A549 (cell line): ENCODE measurements around the gene FASLG. TPM values are rescaled to one million over a fixed set of nuclear protein-coding genes. Genes with fewer than 3 reads are reported as not detected.

Source experiments
- ATAC-seq, 2 experiments: fragments of 200-7000 bp in 1 of 2; fragments of >200 bp in 1 of 2; cut with Nextera tagmentation in 1 of 2; cut with Tn5 transposase in 1 of 2; 3 replicates each; pipeline versions ENCODE4 v1.8.0 to v1.9.1; 2018 to 2020; ENCODE audit warnings: mild to moderate bottlenecking in 1 of 2, moderate library complexity in 1 of 2
- CTCF ChIA-PET: fragments of 300-600 bp; sonication (Branson Sonifier 250); formaldehyde crosslinking; extraction: SDS; loops from one replicate; lab custom pipeline; 2021; ENCODE audit warnings: antibody characterized with exemption, inconsistent platforms; lab: Yijun Ruan, JAX
- POLR2A ChIA-PET: fragments of 350-600 bp; formaldehyde crosslinking; extraction: SDS; loops from one replicate; lab custom pipeline; 2021; ENCODE audit warnings: antibody characterized with exemption, inconsistent platforms; lab: Yijun Ruan, JAX
- DNase-seq, 2 experiments: peaks; one replicate each; pipeline versions ENCODE4 v3.0.0 to v3.0.0-alpha.2; 2011 to 2016; ENCODE audit warnings: low read depth in 1 of 2, low spot score in 1 of 2
- FAIRE-seq: peaks from 2 replicates; lab custom pipeline; 2011; peaks lifted over from hg19 to GRCh38; lab: Jason Lieb, UNC
- H3K27ac ChIP-seq, 2 experiments: fragments of >200 bp; sonication (Bioruptor Twin); formaldehyde crosslinking; 3 replicates each; pipeline ENCODE4 v1.5.1; 2016 to 2017
- H3K4me1 ChIP-seq: fragments of >200 bp; sonication (Bioruptor Twin); formaldehyde crosslinking; 3 replicates; pipeline ENCODE4 v1.6.1; 2016
- H3K4me2 ChIP-seq: fragments of >200 bp; sonication (Bioruptor Twin); formaldehyde crosslinking; 3 replicates; pipeline ENCODE4 v1.6.1; 2016
- H3K4me3 ChIP-seq: fragments of >200 bp; sonication (Bioruptor Twin); formaldehyde crosslinking; 3 replicates; pipeline ENCODE4 v1.5.1; 2016
- H3K9me3 ChIP-seq: fragments of >200 bp; sonication (Bioruptor Twin); formaldehyde crosslinking; 3 replicates; pipeline ENCODE4 v1.6.1; 2016
- BHLHE40 ChIP-seq: IDR thresholded peaks from 2 replicates; pipeline ENCODE4 v1.6.1; 2012; ENCODE audit warnings: low read depth, low read length, inconsistent platforms
- EP300 ChIP-seq, 2 experiments: fragments of >200 bp; sonication (Bioruptor Twin); formaldehyde crosslinking; IDR thresholded peaks; 2 replicates in 1 of 2; 3 replicates in 1 of 2; pipeline ENCODE4 v1.6.1; 2016 to 2017
- FOSB ChIP-seq: fragments of 250-450 bp; sonication (Bioruptor Pico); IDR thresholded peaks from 2 replicates; pipeline ENCODE4 v1.5.0; 2020; ENCODE audit warnings: mild to moderate bottlenecking, moderate library complexity
- FOSL2 ChIP-seq, 2 experiments: fragments of 450-650 bp in 1 of 2; fragments of >200 bp in 1 of 2; sonication (Bioruptor Twin) in 1 of 2; formaldehyde crosslinking; IDR thresholded peaks; 2 replicates each; pipeline versions ENCODE4 v1.5.0 to v1.6.1; 2016 to 2020; ENCODE audit warnings: mild to moderate bottlenecking in 1 of 2, moderate library complexity in 1 of 2
- FOXS1 ChIP-seq: fragments of 250-450 bp; sonication (Bioruptor Pico); IDR thresholded peaks from 2 replicates; pipeline ENCODE4 v1.5.0; 2020; ENCODE audit warnings: mild to moderate bottlenecking, moderate library complexity
- GATA3 ChIP-seq: IDR thresholded peaks from 2 replicates; pipeline ENCODE4 v1.6.1; 2012; ENCODE audit warnings: borderline replicate concordance
- HOXB5 ChIP-seq: fragments of 250-450 bp; sonication (Bioruptor Pico); IDR thresholded peaks from 2 replicates; pipeline ENCODE4 v1.5.0; 2020; ENCODE audit warnings: mild to moderate bottlenecking, moderate library complexity
- JUN ChIP-seq, 2 experiments: fragments of >200 bp; sonication (Bioruptor Twin); formaldehyde crosslinking; IDR thresholded peaks; 2 replicates in 1 of 2; 3 replicates in 1 of 2; pipeline ENCODE4 v1.6.1; 2016 to 2017
- JUNB ChIP-seq: fragments of >200 bp; sonication (Bioruptor Twin); formaldehyde crosslinking; IDR thresholded peaks from 2 replicates; pipeline ENCODE4 v1.6.1; 2016
- KDM1A ChIP-seq: fragments of 200-600 bp; sonication (generic); IDR thresholded peaks from 2 replicates; pipeline ENCODE4 v1.6.1; 2016; ENCODE audit warnings: low read depth, mild to moderate bottlenecking
- MAFK ChIP-seq: fragments of 450-650 bp; IDR thresholded peaks from 2 replicates; pipeline ENCODE4 v1.6.1; 2014; ENCODE audit not compliant: partially characterized antibody
- MAZ ChIP-seq: fragments of 150-350 bp; IDR thresholded peaks from 2 replicates; pipeline ENCODE4 v1.6.1; 2014; ENCODE audit warnings: antibody characterized with exemption, low read depth, low read length, borderline replicate concordance
- PHF8 ChIP-seq: fragments of 200-600 bp; sonication (generic); IDR thresholded peaks from 2 replicates; pipeline ENCODE4 v1.6.1; 2016; ENCODE audit warnings: low read depth, mild to moderate bottlenecking, antibody characterized with exemption, moderate library complexity, borderline replicate concordance
- RAD21 ChIP-seq, 2 experiments: fragments of >200 bp in 1 of 2; sonication (Bioruptor Twin) in 1 of 2; formaldehyde crosslinking in 1 of 2; IDR thresholded peaks in 1 of 2; conservative IDR thresholded peaks in 1 of 2; 2 replicates in 1 of 2; 3 replicates in 1 of 2; pipeline ENCODE4 v1.6.1; 2012 to 2018; ENCODE audit warnings: inconsistent platforms in 1 of 2
- RNF2 ChIP-seq: fragments of 200-600 bp; sonication (generic); IDR thresholded peaks from 2 replicates; pipeline ENCODE4 v1.6.1; 2016; ENCODE audit warnings: low read depth, mild to moderate bottlenecking, antibody characterized with exemption, moderate library complexity, borderline replicate concordance
- SMC3 ChIP-seq: fragments of >200 bp; sonication (Bioruptor Twin); formaldehyde crosslinking; IDR thresholded peaks from 3 replicates; pipeline ENCODE4 v1.6.1; 2018; ENCODE audit warnings: inconsistent platforms
- TFCP2L1 ChIP-seq: fragments of 250-450 bp; sonication (Bioruptor Pico); IDR thresholded peaks from 2 replicates; pipeline ENCODE4 v1.5.0; 2021; ENCODE audit warnings: mild to moderate bottlenecking
- TP53 ChIP-seq: fragments of 250-450 bp; sonication (Bioruptor Pico); IDR thresholded peaks from 2 replicates; pipeline ENCODE4 v1.5.0; 2021; ENCODE audit warnings: mild to moderate bottlenecking, moderate library complexity
- ZSCAN20 ChIP-seq: fragments of 250-450 bp; sonication (Bioruptor Pico); IDR thresholded peaks from 2 replicates; pipeline ENCODE4 v1.8.0; 2022; ENCODE audit warnings: mild to moderate bottlenecking, moderate library complexity
- WGBS: methylation state at CpG from one replicate; pipeline ENCODE4 v1.1.6; 2017; ENCODE audit errors: missing lambda C conversion rate; 5-methylcytosine and 5-hydroxymethylcytosine counted together
- polyA plus RNA-seq, 4 experiments: library from polyadenylated mRNA; depleted of rRNA in 3 of 4; stranded (reverse); fragments of >200 nt; fragmentation: RNase III in 1 of 4; extraction: RNeasy Plus Mini Kit Qiagen cat#74134 plus additional on column Dnase treatment in 1 of 4; gene quantifications; 2 replicates in 3 of 4; 3 replicates in 1 of 4; pipeline ENCODE4 v1.2.3, GENCODE V29; 2011 to 2017
- TF ChIP-seq, protein P1 (sequence below): fragments of >200 bp; sonication (Bioruptor Twin); formaldehyde crosslinking; IDR thresholded peaks from 3 replicates; pipeline ENCODE4 v1.6.1; 2016
- TF ChIP-seq, protein P2 (sequence below): fragments of 200-600 bp; sonication (generic); IDR thresholded peaks from 2 replicates; pipeline ENCODE4 v1.6.1; 2016; ENCODE audit warnings: antibody characterized with exemption, mild to moderate bottlenecking, moderate library complexity
- TF ChIP-seq, protein P3 (sequence below): fragments of >200 bp; sonication (Bioruptor Twin); formaldehyde crosslinking; IDR thresholded peaks from 3 replicates; pipeline ENCODE4 v1.5.1; 2016
- TF ChIP-seq, protein P4 (sequence below): fragments of 250-450 bp; sonication (Bioruptor Pico); IDR thresholded peaks from 2 replicates; pipeline ENCODE4 v1.5.0; 2020; ENCODE audit warnings: low read depth, mild to moderate bottlenecking, moderate library complexity
- TF ChIP-seq, protein P5 (sequence below): fragments of >200 bp; sonication (Bioruptor Twin); formaldehyde crosslinking; IDR thresholded peaks from 2 replicates; pipeline ENCODE4 v1.6.1; 2016

FASLG gene
- polyA plus RNA-seq, 2 of the 4 experiments (the other 2 are of a cell fraction) = not detected

DNA sequence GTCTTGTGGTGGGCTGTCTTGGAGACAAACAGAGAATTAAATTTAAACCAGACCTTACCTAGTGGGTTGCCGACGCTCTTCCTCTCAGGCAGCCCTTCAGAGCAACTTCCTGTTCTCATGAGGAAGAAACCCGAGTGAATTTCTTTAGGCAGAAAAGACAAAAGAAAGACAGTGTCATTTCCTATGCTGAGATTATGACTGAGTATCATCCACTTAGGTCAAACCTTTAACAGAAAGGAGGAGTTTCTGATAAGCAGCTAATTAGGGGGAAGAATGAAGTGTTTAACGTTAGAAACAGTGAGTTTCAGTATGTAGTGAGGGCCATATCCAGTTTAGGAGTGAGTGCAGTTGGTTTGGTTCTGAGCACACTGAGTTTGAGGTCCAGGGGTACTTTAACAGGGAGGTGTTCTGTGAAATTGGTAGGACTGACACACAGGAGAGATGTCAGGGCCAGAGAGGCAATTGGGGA, 38.7 kb downstream of the FASLG start:
- no peak for ATAC-seq
- 57% methylated on average over 4 of the region's 4 CpGs for WGBS

DNA sequence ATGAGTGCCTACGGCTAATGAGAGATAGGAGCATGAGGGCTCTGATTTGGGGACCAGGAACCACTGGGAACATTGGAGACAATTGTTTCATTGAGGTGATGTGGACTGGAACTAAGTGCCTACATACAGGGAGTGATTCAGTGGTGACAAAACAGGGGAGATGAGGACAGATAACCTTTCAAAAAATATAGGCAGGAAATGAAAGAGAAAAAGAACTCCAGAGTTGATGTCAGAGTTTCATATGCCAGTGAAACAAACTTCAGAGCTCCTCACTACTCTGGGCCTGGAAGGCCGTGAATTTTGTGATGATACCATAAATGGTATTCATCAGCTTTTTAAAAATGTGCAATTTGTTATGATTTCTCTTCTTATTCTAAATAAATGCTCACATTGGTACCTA, 39.3 kb downstream of the FASLG start:
- no peak for ATAC-seq
- no peak overlapping the region for H3K4me3 ChIP-seq
- TF ChIP-seq MAZ (no peak), JUNB (no peak), SMC3 (no peak), FOSB (no peak), KDM1A (no peak), GATA3 (no peak), RNF2 (no peak), BHLHE40 (no peak), RAD21 (conservative IDR thresholded peaks at IDR 0.05 in 1 of 2, IDR thresholded peaks at IDR 0.05 in 1 of 2) (no peak), ZSCAN20 (CRISPR knock-in tag) (no peak), FOSL2 (IDR thresholded peaks at IDR 0.05) (no peak), FOSL2 (CRISPR knock-in tag; IDR thresholded peaks at IDR 0.05) (no peak), JUN (IDR thresholded peaks at IDR 0.05) (no peak), EP300 (IDR thresholded peaks at IDR 0.05) (no peak)
- TF ChIP-seq, protein P1, sequence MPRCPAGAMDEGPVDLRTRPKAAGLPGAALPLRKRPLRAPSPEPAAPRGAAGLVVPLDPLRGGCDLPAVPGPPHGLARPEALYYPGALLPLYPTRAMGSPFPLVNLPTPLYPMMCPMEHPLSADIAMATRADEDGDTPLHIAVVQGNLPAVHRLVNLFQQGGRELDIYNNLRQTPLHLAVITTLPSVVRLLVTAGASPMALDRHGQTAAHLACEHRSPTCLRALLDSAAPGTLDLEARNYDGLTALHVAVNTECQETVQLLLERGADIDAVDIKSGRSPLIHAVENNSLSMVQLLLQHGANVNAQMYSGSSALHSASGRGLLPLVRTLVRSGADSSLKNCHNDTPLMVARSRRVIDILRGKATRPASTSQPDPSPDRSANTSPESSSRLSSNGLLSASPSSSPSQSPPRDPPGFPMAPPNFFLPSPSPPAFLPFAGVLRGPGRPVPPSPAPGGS = no peak
- TF ChIP-seq, protein P2, sequence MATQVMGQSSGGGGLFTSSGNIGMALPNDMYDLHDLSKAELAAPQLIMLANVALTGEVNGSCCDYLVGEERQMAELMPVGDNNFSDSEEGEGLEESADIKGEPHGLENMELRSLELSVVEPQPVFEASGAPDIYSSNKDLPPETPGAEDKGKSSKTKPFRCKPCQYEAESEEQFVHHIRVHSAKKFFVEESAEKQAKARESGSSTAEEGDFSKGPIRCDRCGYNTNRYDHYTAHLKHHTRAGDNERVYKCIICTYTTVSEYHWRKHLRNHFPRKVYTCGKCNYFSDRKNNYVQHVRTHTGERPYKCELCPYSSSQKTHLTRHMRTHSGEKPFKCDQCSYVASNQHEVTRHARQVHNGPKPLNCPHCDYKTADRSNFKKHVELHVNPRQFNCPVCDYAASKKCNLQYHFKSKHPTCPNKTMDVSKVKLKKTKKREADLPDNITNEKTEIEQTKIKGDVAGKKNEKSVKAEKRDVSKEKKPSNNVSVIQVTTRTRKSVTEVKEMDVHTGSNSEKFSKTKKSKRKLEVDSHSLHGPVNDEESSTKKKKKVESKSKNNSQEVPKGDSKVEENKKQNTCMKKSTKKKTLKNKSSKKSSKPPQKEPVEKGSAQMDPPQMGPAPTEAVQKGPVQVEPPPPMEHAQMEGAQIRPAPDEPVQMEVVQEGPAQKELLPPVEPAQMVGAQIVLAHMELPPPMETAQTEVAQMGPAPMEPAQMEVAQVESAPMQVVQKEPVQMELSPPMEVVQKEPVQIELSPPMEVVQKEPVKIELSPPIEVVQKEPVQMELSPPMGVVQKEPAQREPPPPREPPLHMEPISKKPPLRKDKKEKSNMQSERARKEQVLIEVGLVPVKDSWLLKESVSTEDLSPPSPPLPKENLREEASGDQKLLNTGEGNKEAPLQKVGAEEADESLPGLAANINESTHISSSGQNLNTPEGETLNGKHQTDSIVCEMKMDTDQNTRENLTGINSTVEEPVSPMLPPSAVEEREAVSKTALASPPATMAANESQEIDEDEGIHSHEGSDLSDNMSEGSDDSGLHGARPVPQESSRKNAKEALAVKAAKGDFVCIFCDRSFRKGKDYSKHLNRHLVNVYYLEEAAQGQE = no peak
- TF ChIP-seq, protein P3, sequence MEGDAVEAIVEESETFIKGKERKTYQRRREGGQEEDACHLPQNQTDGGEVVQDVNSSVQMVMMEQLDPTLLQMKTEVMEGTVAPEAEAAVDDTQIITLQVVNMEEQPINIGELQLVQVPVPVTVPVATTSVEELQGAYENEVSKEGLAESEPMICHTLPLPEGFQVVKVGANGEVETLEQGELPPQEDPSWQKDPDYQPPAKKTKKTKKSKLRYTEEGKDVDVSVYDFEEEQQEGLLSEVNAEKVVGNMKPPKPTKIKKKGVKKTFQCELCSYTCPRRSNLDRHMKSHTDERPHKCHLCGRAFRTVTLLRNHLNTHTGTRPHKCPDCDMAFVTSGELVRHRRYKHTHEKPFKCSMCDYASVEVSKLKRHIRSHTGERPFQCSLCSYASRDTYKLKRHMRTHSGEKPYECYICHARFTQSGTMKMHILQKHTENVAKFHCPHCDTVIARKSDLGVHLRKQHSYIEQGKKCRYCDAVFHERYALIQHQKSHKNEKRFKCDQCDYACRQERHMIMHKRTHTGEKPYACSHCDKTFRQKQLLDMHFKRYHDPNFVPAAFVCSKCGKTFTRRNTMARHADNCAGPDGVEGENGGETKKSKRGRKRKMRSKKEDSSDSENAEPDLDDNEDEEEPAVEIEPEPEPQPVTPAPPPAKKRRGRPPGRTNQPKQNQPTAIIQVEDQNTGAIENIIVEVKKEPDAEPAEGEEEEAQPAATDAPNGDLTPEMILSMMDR = no peak
- TF ChIP-seq, all 56 proteins: peak for 0
- ChIA-PET POLR2A (no interaction called here), CTCF (no interaction called here)
- H3K9me3 ChIP-seq = 0 out of 3 replicates have a peak, but pooled peaks cover 1% of the 10 kb centered on the region
- H3K27ac ChIP-seq = no peak overlapping the region
- no peak for DNase-seq
- no peaks in the 10 kb centered on the region for H3K4me1 ChIP-seq
- 67% methylated on average over 2 of the region's 2 CpGs for WGBS
- H3K4me2 ChIP-seq = no peak overlapping the region
- no peak for FAIRE-seq

More for the DNA sequence above, 38.7 kb downstream of the FASLG start:
- no peak overlapping the region for H3K4me3 ChIP-seq
- POLR2A ChIA-PET = no interaction called here
- no peaks in the 10 kb centered on the region for H3K4me1 ChIP-seq
- no peak for TF ChIP-seq HOXB5 (CRISPR knock-in tag)
- no peak for TF ChIP-seq TFCP2L1 (CRISPR knock-in tag)
- TF ChIP-seq, protein P3 = no peak
- TF ChIP-seq FOXS1 (CRISPR knock-in tag) = no peak
- TF ChIP-seq MAFK = no peak
- no peak for TF ChIP-seq PHF8
- TF ChIP-seq, protein P4, sequence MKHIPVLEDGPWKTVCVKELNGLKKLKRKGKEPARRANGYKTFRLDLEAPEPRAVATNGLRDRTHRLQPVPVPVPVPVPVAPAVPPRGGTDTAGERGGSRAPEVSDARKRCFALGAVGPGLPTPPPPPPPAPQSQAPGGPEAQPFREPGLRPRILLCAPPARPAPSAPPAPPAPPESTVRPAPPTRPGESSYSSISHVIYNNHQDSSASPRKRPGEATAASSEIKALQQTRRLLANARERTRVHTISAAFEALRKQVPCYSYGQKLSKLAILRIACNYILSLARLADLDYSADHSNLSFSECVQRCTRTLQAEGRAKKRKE = no peak
- no peak for TF ChIP-seq TP53 (CRISPR knock-in tag)
- TF ChIP-seq, protein P5, sequence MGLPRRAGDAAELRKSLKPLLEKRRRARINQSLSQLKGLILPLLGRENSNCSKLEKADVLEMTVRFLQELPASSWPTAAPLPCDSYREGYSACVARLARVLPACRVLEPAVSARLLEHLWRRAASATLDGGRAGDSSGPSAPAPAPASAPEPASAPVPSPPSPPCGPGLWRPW = no peak
- DNase-seq = no peak
- CTCF ChIA-PET = no interaction called here
- no peak for FAIRE-seq
- H3K27ac ChIP-seq = no peak overlapping the region
- H3K9me3 ChIP-seq = 0 out of 3 replicates have a peak, but pooled peaks cover 2% of the 10 kb centered on the region
- H3K4me2 ChIP-seq = no peak overlapping the region
